CD4-positive, alpha-beta memory T cell (primary cell): Measurements from ENCODE around the gene CRTC2. TPM values are rescaled to one million over a fixed set of nuclear protein-coding genes. Genes with fewer than 3 reads are reported as not detected.

ENCODE experiments used
- CTCF ChIA-PET: fragments of 350-600 bp; sonication (Branson Sonifier 250); formaldehyde crosslinking; loops from one replicate; lab custom pipeline; 2021; ENCODE audit warnings: inconsistent platforms; ENCODE audit not compliant: partially characterized antibody; lab: Charles Lee
- POLR2A ChIA-PET: fragments of 350-600 bp; sonication (Branson Sonifier 250); formaldehyde crosslinking; loops from one replicate; lab custom pipeline; 2021; ENCODE audit not compliant: partially characterized antibody; lab: Charles Lee
- DNase-seq, 5 donors: peaks; one replicate each; pipeline versions ENCODE4 v3.0.0 to v3.0.0-alpha.2; 2020 to 2022; ENCODE audit warnings: mixed read lengths in 1 of 5
- H3K27ac ChIP-seq: one replicate; pipeline ENCODE4 v1.7.0; 2013; ENCODE audit warnings: low read depth, low read length
- H3K27me3 ChIP-seq: 2 replicates; pipeline ENCODE4 v1.7.0; 2013; ENCODE audit warnings: mild to moderate bottlenecking, low read length, moderate library complexity; ENCODE audit not compliant: insufficient read depth
- H3K36me3 ChIP-seq: 2 replicates; pipeline ENCODE4 v1.7.0; 2013; ENCODE audit warnings: mild to moderate bottlenecking, low read length, moderate library complexity; ENCODE audit not compliant: insufficient read depth
- H3K4me1 ChIP-seq: 2 replicates; pipeline ENCODE4 v1.7.0; 2013; ENCODE audit warnings: mild to moderate bottlenecking, low read length, moderate library complexity; ENCODE audit not compliant: insufficient read depth
- H3K4me3 ChIP-seq, 2 donors: one replicate each; pipeline ENCODE4 v1.7.0; 2013; ENCODE audit warnings: low read length in 2 of 2, mild to moderate bottlenecking in 1 of 2
- H3K9me3 ChIP-seq, 2 donors: one replicate each; pipeline ENCODE4 v1.7.0; 2013; ENCODE audit warnings: low read length in 2 of 2, control low read depth in 1 of 2; ENCODE audit not compliant: control insufficient read depth in 1 of 2
- H3K27ac Mint-ChIP-seq, 7 donors: one replicate each; pipeline ENCODE4 v1.8.0; 2020 to 2021; ENCODE audit warnings: mixed read lengths in 7 of 7, mild to moderate bottlenecking in 6 of 7, inconsistent platforms in 3 of 7, moderate library complexity in 3 of 7
- H3K27me3 Mint-ChIP-seq, 2 donors: one replicate each; pipeline ENCODE4 v1.8.0; 2020 to 2021; ENCODE audit warnings: mixed read lengths in 2 of 2
- H3K36me3 Mint-ChIP-seq, 2 donors: one replicate each; pipeline ENCODE4 v1.8.0; 2020 to 2021; ENCODE audit warnings: mixed read lengths in 2 of 2, inconsistent platforms in 1 of 2, mild to moderate bottlenecking in 1 of 2
- H3K4me1 Mint-ChIP-seq, 4 donors: one replicate each; pipeline ENCODE4 v1.8.0; 2020 to 2021; ENCODE audit warnings: mixed read lengths in 4 of 4, mild to moderate bottlenecking in 1 of 4
- H3K4me3 Mint-ChIP-seq, 8 donors: one replicate each; pipeline ENCODE4 v1.8.0; 2020 to 2021; ENCODE audit warnings: mixed read lengths in 8 of 8, mild to moderate bottlenecking in 7 of 8, moderate library complexity in 6 of 8, inconsistent platforms in 3 of 8
- H3K9me3 Mint-ChIP-seq, 8 donors: one replicate each; pipeline ENCODE4 v1.8.0; 2020 to 2021; ENCODE audit warnings: mixed read lengths in 8 of 8, mild to moderate bottlenecking in 5 of 8, inconsistent platforms in 3 of 8, moderate library complexity in 1 of 8
- intact Hi-C: fragments of 100-400 bp; cut with micrococcal nuclease; formaldehyde crosslinking; loops from one replicate; pipeline ENCODE4 v1.15.1; 2023
- polyA plus RNA-seq, 2 donors: library from polyadenylated mRNA; unstranded; fragments of 300-500 nt; fragmentation: Illumina TruSeq; gene quantifications; one replicate each; pipeline ENCODE4 v1.2.3, GENCODE V29; 2021
- total RNA-seq, 2 experiments: library from RNA; stranded (reverse); gene quantifications; one replicate each; pipeline ENCODE4 v1.2.3, GENCODE V29; 2021

The CRTC2 gene
- total and polyA plus RNA-seq, 4 experiments from 2014 or later, result 12.3 to 113 (median 83.0) TPM

GRCh38 chr1:153941826-153942725 is 16.3 kb downstream of the CRTC2 start:
- Histone ChIP-seq H3K27ac (peak overlapping the region; percentile 29), H3K9me3 (no peaks in the 10 kb centered on the region)

GRCh38 chr1:153940756-153941155 is 17.7 kb downstream of the CRTC2 start:
- no peaks in the 10 kb centered on the region for H3K9me3 ChIP-seq
- H3K36me3 Mint-ChIP-seq, result peaks cover 48 to 78% of the 10 kb centered on the region in 2 donors
- intact Hi-C loops, result no loop called here
- H3K27ac Mint-ChIP-seq, result peak overlapping the region in 3 of 7 donors; percentile 17 to 92 (median 57)
- peaks cover 0 to 4% of the 10 kb centered on the region in 2 donors for H3K27me3 Mint-ChIP-seq
- POLR2A ChIA-PET, result interaction anchor here (0.7 to 13.0 kb wide), 7 partner anchors 10 to 35 kb away, joined by 3 to 298 read pairs (median 4); partner anchors contain the start of genes CREB3L4, CRTC2 and GATAD2B
- H3K9me3 Mint-ChIP-seq, result peaks cover 0 to 4% (median 0%) of the 10 kb centered on the region in 8 donors
- H3K4me1 Mint-ChIP-seq, result peaks cover 23 to 58% (median 35%) of the 10 kb centered on the region in 4 donors
- H3K4me3 ChIP-seq, result no peak overlapping the region
- no peaks in the 10 kb centered on the region for H3K27me3 ChIP-seq
- no peak for DNase-seq
- H3K27ac ChIP-seq, result no peak overlapping the region
- H3K36me3 ChIP-seq, result peaks cover 67% of the 10 kb centered on the region
- CTCF ChIA-PET, result interaction anchor here (0.9 kb wide), 1 partner anchor 17 kb away, joined by 3 read pairs; no protein-coding TSS in a partner anchor
- peaks cover 29% of the 10 kb centered on the region for H3K4me1 ChIP-seq
- no peak overlapping the region for H3K4me3 Mint-ChIP-seq

More at GRCh38 chr1:153941826-153942725, 16.3 kb downstream of the CRTC2 start:
- Mint-ChIP-seq H3K9me3 (peaks cover 0 to 4% (median 0%) of the 10 kb centered on the region in 8 donors), H3K27ac (peak overlapping the region in 6 of 7 donors; percentile 25 to 97 (median 53)), H3K27me3 (peaks cover 0 to 4% of the 10 kb centered on the region in 2 donors), H3K4me1 (peaks cover 23 to 58% (median 35%) of the 10 kb centered on the region in 4 donors), H3K36me3 (peaks cover 40 to 68% of the 10 kb centered on the region in 2 donors), H3K4me3 (peak overlapping the region in 3 of 8 donors; percentile 7 to 50 (median 42))
- intact Hi-C loops, result no loop called here
- no peak for DNase-seq
- Histone ChIP-seq H3K4me3 (no peak overlapping the region), H3K4me1 (peaks cover 34% of the 10 kb centered on the region), H3K27me3 (no peaks in the 10 kb centered on the region), H3K36me3 (peaks cover 54% of the 10 kb centered on the region)
- POLR2A ChIA-PET, result interaction anchor here (0.7 to 13.0 kb wide), 5 partner anchors 11 to 158 kb away, joined by 3 to 298 read pairs (median 10); partner anchors contain the start of genes CREB3L4, CRTC2 and GATAD2B
- CTCF ChIA-PET, result interaction anchor here (0.6 kb wide), 1 partner anchor 150 kb away, joined by 3 read pairs; no protein-coding TSS in a partner anchor

DNA sequence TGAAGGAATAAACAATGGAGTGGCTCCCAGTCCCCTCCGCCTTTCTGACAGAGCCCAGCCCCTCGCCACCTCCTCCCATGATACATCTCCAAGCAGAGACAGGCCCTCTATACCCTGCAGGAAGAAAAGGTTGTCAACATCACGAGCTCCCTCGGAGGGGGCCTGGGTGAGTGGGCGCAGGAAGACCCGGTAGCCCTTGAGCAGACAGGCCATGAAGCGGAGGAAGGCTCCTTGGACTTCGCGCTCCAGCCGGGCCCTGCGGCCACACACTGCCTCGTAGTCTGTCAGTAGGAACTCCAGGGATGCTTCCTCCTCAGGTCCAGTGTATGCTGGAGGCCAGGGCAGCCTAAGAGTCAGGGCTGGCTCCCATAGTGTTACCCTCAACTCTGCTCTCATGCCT is 18.9 kb downstream of the CRTC2 start:
- Mint-ChIP-seq H3K27me3 (no peaks in the 10 kb centered on the region), H3K9me3 (no peaks in the 10 kb centered on the region), H3K36me3 (peaks cover 55 to 79% of the 10 kb centered on the region in 2 donors), H3K4me1 (peaks cover 19 to 46% (median 27%) of the 10 kb centered on the region in 4 donors), H3K4me3 (no peak overlapping the region), H3K27ac (peak overlapping the region in 3 of 7 donors; percentile 14 to 46 (median 35))
- Histone ChIP-seq H3K27ac (no peak overlapping the region), H3K4me3 (no peak overlapping the region), H3K36me3 (peaks cover 79% of the 10 kb centered on the region), H3K9me3 (no peaks in the 10 kb centered on the region), H3K27me3 (no peaks in the 10 kb centered on the region), H3K4me1 (peaks cover 24% of the 10 kb centered on the region)
- ChIA-PET POLR2A (interaction anchor here (1.0 to 13.0 kb wide), 6 partner anchors 14 to 51 kb away, joined by 3 to 298 read pairs (median 4); partner anchors contain the start of genes CREB3L4, CRTC2, GATAD2B and JTB), CTCF (interaction anchor here (0.5 kb wide), 1 partner anchor 74 kb away, joined by 3 read pairs; no protein-coding TSS in a partner anchor)
- intact Hi-C loops, result no loop called here
- no peak for DNase-seq

DNA sequence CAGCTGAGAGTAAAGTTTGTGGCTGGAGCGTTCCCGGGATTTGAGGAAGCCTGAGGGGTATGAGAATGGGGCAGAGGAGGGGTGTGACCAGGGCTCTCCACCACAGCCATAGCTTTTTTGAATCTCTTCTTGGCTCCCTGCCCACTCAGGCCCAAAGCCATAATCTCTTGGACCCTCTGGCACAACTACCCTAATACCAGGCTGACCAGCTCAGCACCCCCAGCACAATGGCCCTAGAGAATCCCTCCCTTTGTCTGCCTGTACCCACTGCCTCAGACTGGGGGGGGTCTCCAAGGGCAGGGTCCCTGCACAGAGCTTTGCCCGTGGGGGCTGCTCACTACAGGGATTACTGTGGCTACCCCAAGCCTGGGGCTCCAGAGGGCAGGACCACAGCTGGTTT is 19.4 kb downstream of the CRTC2 start:
- Mint-ChIP-seq H3K27ac (peak overlapping the region in 2 of 7 donors; percentile 18 to 56), H3K4me1 (peaks cover 16 to 41% (median 23%) of the 10 kb centered on the region in 4 donors), H3K36me3 (peaks cover 57 to 80% of the 10 kb centered on the region in 2 donors), H3K9me3 (no peaks in the 10 kb centered on the region), H3K27me3 (no peaks in the 10 kb centered on the region), H3K4me3 (peak overlapping the region in 1 of 8 donors; percentile 55)
- H3K27ac ChIP-seq, result no peak overlapping the region
- peaks cover 19% of the 10 kb centered on the region for H3K4me1 ChIP-seq
- H3K36me3 ChIP-seq, result peaks cover 84% of the 10 kb centered on the region
- no peak overlapping the region for H3K4me3 ChIP-seq
- ChIA-PET CTCF (no interaction called here), POLR2A (interaction anchor here (1.3 to 13.0 kb wide), 5 partner anchors 14 to 52 kb away, joined by 3 to 298 read pairs (median 5); partner anchors contain the start of genes CREB3L4, CRTC2, GATAD2B and RPS27)
- H3K27me3 ChIP-seq, result no peaks in the 10 kb centered on the region
- intact Hi-C loops, result no loop called here
- DNase-seq, result no peak
- no peaks in the 10 kb centered on the region for H3K9me3 ChIP-seq

DNA sequence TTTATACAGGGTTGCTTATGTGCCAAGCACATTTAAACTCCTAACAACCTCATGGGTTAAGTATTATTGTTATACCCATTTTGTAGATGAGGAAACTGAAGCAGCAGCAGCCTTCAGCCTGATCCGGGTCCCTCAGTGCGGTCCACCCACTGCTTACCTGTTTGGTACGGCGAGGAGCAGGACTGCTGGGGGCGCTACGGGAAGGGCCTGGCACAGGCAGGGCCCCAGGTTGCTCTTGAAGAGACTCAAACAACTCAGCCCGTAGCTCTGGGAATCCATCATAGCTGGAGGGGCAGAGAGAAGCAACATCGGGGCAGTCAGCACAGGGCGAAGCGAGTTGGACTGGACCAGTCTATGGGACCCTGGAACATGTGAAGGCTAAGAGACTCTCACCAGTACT is 21.1 kb downstream of the CRTC2 start:
- POLR2A ChIA-PET, result interaction anchor here (13.0 kb wide), 1 partner anchor 12 kb away, joined by 298 read pairs; the partner anchor contains the start of gene GATAD2B
- CTCF ChIA-PET, result interaction anchor here (1.7 kb wide), 1 partner anchor 9 kb away, joined by 5 read pairs; the partner anchor contains the start of gene DENND4B
- Mint-ChIP-seq H3K27me3 (no peaks in the 10 kb centered on the region), H3K4me3 (no peak overlapping the region), H3K9me3 (no peaks in the 10 kb centered on the region), H3K27ac (peak overlapping the region in 2 of 7 donors; percentile 24 to 57), H3K4me1 (peaks cover 4 to 24% (median 10%) of the 10 kb centered on the region in 4 donors), H3K36me3 (peaks cover 49 to 78% of the 10 kb centered on the region in 2 donors)
- Histone ChIP-seq H3K27me3 (no peaks in the 10 kb centered on the region), H3K36me3 (peaks cover 91% of the 10 kb centered on the region), H3K9me3 (no peaks in the 10 kb centered on the region), H3K27ac (no peak overlapping the region), H3K4me3 (no peak overlapping the region), H3K4me1 (peaks cover 2% of the 10 kb centered on the region)
- no peak for DNase-seq
- intact Hi-C loops, result no loop called here

DNA sequence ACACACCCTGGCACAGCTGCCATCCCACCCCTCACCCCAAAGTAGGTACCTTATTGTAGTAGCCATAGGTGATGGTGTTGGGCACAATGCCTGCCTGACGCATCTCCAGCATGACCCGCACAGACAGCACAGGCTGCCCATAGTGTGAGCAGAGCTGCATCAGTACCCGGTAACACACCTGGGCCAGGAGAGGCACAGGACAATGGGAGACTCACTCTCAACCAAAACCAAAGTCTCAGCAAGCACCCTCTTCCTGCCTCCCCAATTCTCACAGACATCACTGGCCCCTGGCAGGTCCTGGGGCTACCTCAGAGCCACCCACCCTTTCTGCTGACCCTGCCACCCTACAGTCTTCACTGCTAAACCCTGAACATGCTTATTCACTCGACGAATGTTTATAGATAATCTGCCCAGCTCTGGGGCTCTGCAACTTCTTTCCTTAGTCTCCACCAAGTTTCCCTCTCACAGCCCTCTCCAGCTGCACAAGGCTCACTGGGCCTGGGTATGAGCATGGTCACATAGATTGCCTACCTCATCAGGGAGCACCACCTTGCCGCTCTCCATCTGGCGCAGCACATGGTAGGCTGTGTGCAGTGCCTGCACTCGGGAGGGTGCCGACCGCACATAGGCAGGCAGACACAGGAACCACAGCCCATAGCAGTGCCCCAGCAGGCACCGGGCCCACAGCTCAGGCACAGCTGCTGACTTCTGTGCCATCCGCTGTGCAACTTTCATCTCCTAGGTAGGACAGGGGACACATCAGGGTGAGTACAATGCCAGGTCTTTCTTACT is 22.2 kb downstream of the CRTC2 start:
- H3K27ac Mint-ChIP-seq, result peak overlapping the region in 5 of 7 donors; percentile 34 to 51 (median 46)
- CTCF ChIA-PET, result interaction anchor here (1.7 kb wide), 1 partner anchor 10 kb away, joined by 5 read pairs; the partner anchor contains the start of gene DENND4B
- DNase-seq, result no peak
- Histone ChIP-seq H3K36me3 (peaks cover 86% of the 10 kb centered on the region), H3K9me3 (no peaks in the 10 kb centered on the region), H3K4me3 (no peak overlapping the region), H3K4me1 (no peaks in the 10 kb centered on the region), H3K27ac (no peak overlapping the region), H3K27me3 (no peaks in the 10 kb centered on the region)
- H3K36me3 Mint-ChIP-seq, result peaks cover 46 to 74% of the 10 kb centered on the region in 2 donors
- no peaks in the 10 kb centered on the region for H3K9me3 Mint-ChIP-seq
- no peaks in the 10 kb centered on the region for H3K27me3 Mint-ChIP-seq
- POLR2A ChIA-PET, result interaction anchor here (1.7 to 13.0 kb wide), 2 partner anchors 11 to 13 kb away, joined by 7 to 298 read pairs; partner anchors contain the start of gene GATAD2B
- H3K4me3 Mint-ChIP-seq, result no peak overlapping the region
- intact Hi-C loops, result no loop called here
- H3K4me1 Mint-ChIP-seq, result peaks cover 3 to 16% (median 7%) of the 10 kb centered on the region in 4 donors
